ENCODE results near the gene TDRD12.

Gene TDRD12

GRCh38 chr19:32869369-32869965, 149.9 kb downstream of the TDRD12 start, which contains the start of gene SLC7A9:
SLC7A9 (minus strand) TSS chr19:32869767; CDS start chr19:32868534, 1,233 bp downstream.
- no peak for DNase-seq (ENCODE audit: low spot score)

- no peak for DNase-seq (ENCODE audit: low spot score)
Measured at GRCh38 chr19:32869966-32870573, 150.5 kb downstream of the TDRD12 start.

GRCh38 chr19:32870981-32871451, 151.4 kb downstream of the TDRD12 start:
- no peak for DNase-seq (ENCODE audit: low spot score)

GRCh38 chr19:32872391-32872790, 152.8 kb downstream of the TDRD12 start:
- DNase-seq (ENCODE audit: low spot score) = no peak

GRCh38 chr19:32873247-32873959, 153.8 kb downstream of the TDRD12 start:
- no peak for DNase-seq (ENCODE audit: low spot score)

- DNase-seq (ENCODE audit: low spot score) = no peak
Measured at GRCh38 chr19:32874605-32875004, 155.0 kb downstream of the TDRD12 start.

- no peak for DNase-seq (ENCODE audit: low spot score)
Measured at GRCh38 chr19:32875428-32875827, 155.9 kb downstream of the TDRD12 start.

GRCh38 chr19:32876236-32876918, 156.8 kb downstream of the TDRD12 start:
- no peak for DNase-seq (ENCODE audit: low spot score)

- no peak for DNase-seq (ENCODE audit: low spot score)
Measured at GRCh38 chr19:32876919-32877285, 157.3 kb downstream of the TDRD12 start.

All from CD4-positive, alpha-beta T cell treated with Interleukin-2 at 100 ng/mL for 4 hours (primary cell).